ENCODE measurements around the gene EXOSC10.

DNA sequence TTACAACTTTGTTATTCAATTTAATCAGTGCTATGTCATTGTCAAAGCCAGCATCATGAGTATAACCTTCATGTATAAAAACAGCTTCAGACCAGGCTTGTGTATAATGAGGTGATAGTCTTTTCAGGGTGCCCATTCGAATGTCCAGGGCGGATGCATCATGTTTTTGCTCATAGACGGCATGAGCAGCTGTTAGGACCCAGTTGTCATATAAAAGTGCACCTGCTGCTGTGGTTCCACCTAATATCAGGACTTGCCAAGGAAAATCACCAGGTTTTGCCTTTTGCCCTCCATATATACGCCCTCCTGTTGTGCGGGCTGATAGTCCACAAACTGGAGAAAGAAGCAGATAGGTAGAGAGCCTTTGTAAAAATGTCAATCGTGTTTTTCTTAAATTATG is 72.4 kb downstream of the EXOSC10 start:
- TF ChIP-seq, protein P1, sequence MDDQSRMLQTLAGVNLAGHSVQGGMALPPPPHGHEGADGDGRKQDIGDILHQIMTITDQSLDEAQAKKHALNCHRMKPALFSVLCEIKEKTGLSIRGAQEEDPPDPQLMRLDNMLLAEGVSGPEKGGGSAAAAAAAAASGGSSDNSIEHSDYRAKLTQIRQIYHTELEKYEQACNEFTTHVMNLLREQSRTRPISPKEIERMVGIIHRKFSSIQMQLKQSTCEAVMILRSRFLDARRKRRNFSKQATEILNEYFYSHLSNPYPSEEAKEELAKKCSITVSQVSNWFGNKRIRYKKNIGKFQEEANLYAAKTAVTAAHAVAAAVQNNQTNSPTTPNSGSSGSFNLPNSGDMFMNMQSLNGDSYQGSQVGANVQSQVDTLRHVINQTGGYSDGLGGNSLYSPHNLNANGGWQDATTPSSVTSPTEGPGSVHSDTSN (IDR thresholded peaks at IDR 0.05) = no peak
- TF ChIP-seq POLR2A (IDR thresholded peaks at IDR 0.05; ENCODE audit: low read length) (no peak), EHMT2 (IDR thresholded peaks at IDR 0.05; ENCODE audit: low read depth) (no peak), TFCP2L1 (CRISPR knock-in tag; IDR thresholded peaks at IDR 0.05) (no peak), JUNB (IDR thresholded peaks at IDR 0.05) (no peak), RCOR1 (IDR thresholded peaks at IDR 0.05; ENCODE audit: low read depth, low read length) (no peak), JUN (IDR thresholded peaks at IDR 0.05) (no peak), EP300 (IDR thresholded peaks at IDR 0.05) (no peak), ZFP36 (IDR thresholded peaks at IDR 0.05; ENCODE audit: borderline replicate concordance, partially characterized antibody) (no peak)
- TF ChIP-seq, protein P2, sequence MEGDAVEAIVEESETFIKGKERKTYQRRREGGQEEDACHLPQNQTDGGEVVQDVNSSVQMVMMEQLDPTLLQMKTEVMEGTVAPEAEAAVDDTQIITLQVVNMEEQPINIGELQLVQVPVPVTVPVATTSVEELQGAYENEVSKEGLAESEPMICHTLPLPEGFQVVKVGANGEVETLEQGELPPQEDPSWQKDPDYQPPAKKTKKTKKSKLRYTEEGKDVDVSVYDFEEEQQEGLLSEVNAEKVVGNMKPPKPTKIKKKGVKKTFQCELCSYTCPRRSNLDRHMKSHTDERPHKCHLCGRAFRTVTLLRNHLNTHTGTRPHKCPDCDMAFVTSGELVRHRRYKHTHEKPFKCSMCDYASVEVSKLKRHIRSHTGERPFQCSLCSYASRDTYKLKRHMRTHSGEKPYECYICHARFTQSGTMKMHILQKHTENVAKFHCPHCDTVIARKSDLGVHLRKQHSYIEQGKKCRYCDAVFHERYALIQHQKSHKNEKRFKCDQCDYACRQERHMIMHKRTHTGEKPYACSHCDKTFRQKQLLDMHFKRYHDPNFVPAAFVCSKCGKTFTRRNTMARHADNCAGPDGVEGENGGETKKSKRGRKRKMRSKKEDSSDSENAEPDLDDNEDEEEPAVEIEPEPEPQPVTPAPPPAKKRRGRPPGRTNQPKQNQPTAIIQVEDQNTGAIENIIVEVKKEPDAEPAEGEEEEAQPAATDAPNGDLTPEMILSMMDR (IDR thresholded peaks at IDR 0.05) = no peak
- TF ChIP-seq, protein P3, sequence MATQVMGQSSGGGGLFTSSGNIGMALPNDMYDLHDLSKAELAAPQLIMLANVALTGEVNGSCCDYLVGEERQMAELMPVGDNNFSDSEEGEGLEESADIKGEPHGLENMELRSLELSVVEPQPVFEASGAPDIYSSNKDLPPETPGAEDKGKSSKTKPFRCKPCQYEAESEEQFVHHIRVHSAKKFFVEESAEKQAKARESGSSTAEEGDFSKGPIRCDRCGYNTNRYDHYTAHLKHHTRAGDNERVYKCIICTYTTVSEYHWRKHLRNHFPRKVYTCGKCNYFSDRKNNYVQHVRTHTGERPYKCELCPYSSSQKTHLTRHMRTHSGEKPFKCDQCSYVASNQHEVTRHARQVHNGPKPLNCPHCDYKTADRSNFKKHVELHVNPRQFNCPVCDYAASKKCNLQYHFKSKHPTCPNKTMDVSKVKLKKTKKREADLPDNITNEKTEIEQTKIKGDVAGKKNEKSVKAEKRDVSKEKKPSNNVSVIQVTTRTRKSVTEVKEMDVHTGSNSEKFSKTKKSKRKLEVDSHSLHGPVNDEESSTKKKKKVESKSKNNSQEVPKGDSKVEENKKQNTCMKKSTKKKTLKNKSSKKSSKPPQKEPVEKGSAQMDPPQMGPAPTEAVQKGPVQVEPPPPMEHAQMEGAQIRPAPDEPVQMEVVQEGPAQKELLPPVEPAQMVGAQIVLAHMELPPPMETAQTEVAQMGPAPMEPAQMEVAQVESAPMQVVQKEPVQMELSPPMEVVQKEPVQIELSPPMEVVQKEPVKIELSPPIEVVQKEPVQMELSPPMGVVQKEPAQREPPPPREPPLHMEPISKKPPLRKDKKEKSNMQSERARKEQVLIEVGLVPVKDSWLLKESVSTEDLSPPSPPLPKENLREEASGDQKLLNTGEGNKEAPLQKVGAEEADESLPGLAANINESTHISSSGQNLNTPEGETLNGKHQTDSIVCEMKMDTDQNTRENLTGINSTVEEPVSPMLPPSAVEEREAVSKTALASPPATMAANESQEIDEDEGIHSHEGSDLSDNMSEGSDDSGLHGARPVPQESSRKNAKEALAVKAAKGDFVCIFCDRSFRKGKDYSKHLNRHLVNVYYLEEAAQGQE (IDR thresholded peaks at IDR 0.05) = no peak
- TF ChIP-seq, protein P4, sequence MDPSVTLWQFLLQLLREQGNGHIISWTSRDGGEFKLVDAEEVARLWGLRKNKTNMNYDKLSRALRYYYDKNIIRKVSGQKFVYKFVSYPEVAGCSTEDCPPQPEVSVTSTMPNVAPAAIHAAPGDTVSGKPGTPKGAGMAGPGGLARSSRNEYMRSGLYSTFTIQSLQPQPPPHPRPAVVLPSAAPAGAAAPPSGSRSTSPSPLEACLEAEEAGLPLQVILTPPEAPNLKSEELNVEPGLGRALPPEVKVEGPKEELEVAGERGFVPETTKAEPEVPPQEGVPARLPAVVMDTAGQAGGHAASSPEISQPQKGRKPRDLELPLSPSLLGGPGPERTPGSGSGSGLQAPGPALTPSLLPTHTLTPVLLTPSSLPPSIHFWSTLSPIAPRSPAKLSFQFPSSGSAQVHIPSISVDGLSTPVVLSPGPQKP (IDR thresholded peaks at IDR 0.05; ENCODE audit: low read depth, low read length) = no peak

All from A549 (cell line).